HFFc6 (cell line): ENCODE measurements around the gene MBOAT2. TPM values are rescaled to one million over a fixed set of nuclear protein-coding genes. Genes with fewer than 3 reads are reported as not detected.

ENCODE experiments used
- DNase-seq: peaks from one replicate; pipeline ENCODE4 v3.0.0-alpha.2; 2018
- H3K27ac Mint-ChIP-seq: 2 replicates; pipeline ENCODE4 v1.8.0; 2020; ENCODE audit warnings: mild to moderate bottlenecking, mixed read lengths
- H3K27me3 Mint-ChIP-seq: 2 replicates; pipeline ENCODE4 v1.8.0; 2021; ENCODE audit warnings: mild to moderate bottlenecking, moderate library complexity, mixed read lengths; ENCODE audit not compliant: insufficient read depth
- H3K36me3 Mint-ChIP-seq: 2 replicates; pipeline ENCODE4 v1.8.0; 2021; ENCODE audit warnings: low read depth, mixed read lengths
- H3K4me1 Mint-ChIP-seq: 2 replicates; pipeline ENCODE4 v1.8.0; 2020; ENCODE audit warnings: low read depth, mixed read lengths
- H3K4me3 Mint-ChIP-seq: 2 replicates; pipeline ENCODE4 v1.8.0; 2020; ENCODE audit warnings: mild to moderate bottlenecking, moderate library complexity, mixed read lengths
- H3K9me3 Mint-ChIP-seq: 2 replicates; pipeline ENCODE4 v1.8.0; 2020; ENCODE audit warnings: mild to moderate bottlenecking, mixed read lengths
- CTCF ChIP-seq: fragments of 200-600 bp; sonication (generic); IDR thresholded peaks from 2 replicates; pipeline ENCODE4 v1.5.0; 2021; ENCODE audit warnings: antibody characterized with exemption, mild to moderate bottlenecking
- total RNA-seq, 6 experiments: library from RNA; stranded (reverse); fragmentation: NEBNext Ultra II Directional; extraction: Animal tissue kit (Norgen Biotek cat#: 25700); gene quantifications; 2 replicates in 1 of 6; 3 replicates in 5 of 6; pipeline ENCODE4 v1.2.3, GENCODE V29; 2021

MBOAT2 gene
- total RNA-seq, 6 experiments from 2014 or later: 49.8 to 66.2 (median 55.7) TPM

DNA sequence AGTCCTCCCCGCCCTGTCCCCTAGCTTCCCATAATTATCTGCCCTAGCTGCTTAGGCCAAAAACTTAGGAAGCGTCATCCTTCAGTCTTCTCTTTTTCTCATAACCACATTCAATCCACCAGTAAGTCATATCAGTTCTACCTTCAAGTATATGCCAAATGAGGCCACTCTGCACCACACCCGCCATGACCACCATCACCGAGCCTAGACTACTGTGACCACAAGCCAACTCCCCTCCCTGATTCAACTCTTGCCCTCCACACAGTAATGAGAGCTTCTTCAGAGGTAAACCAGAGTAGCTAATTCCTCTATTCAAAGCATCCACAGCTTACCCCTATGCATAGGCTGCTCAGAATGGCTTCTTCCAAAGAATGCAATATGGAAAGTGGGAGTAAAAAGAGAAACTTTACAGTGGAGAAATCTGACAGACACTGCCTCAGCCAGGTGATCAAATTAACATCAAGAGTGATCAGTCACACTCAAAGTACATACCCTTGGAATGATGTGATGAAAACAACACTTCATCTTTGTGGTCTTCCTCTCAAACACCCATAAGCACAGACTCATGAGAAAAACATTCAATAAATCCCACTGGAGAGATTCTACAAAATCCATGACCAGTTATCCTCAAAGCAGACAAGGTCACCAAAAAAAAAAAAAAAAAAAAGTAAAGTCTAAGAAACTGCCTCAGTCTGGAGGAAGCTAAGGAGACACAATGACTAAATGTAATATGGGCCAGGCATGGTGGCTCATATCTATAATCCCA lies 17.7 kb downstream of the MBOAT2 start:
- DNase-seq: peak; percentile 41
- H3K27me3 Mint-ChIP-seq: no peaks in the 10 kb centered on the region
- H3K4me1 Mint-ChIP-seq: peaks cover 77% of the 10 kb centered on the region

GRCh38 chr2:8984855-8985254 lies 18.6 kb downstream of the MBOAT2 start:
- peak overlapping the region; percentile 85; the same call in 1 of the 2 replicates for H3K27ac Mint-ChIP-seq
- DNase-seq: no peak
- no peaks in the 10 kb centered on the region for H3K27me3 Mint-ChIP-seq
- no peaks in the 10 kb centered on the region for H3K36me3 Mint-ChIP-seq
- no peaks in the 10 kb centered on the region for H3K9me3 Mint-ChIP-seq
- no peak for TF ChIP-seq CTCF
- peaks cover 81% of the 10 kb centered on the region for H3K4me1 Mint-ChIP-seq
- peak overlapping the region; percentile 77 for H3K4me3 Mint-ChIP-seq

More for the DNA sequence above, 17.7 kb downstream of the MBOAT2 start:
- Mint-ChIP-seq H3K4me3 (peak overlapping the region; percentile 9; the same call in 1 of the 2 replicates), H3K36me3 (no peaks in the 10 kb centered on the region), H3K9me3 (no peaks in the 10 kb centered on the region), H3K27ac (peak overlapping the region; percentile 64)
- no peak for TF ChIP-seq CTCF

DNA sequence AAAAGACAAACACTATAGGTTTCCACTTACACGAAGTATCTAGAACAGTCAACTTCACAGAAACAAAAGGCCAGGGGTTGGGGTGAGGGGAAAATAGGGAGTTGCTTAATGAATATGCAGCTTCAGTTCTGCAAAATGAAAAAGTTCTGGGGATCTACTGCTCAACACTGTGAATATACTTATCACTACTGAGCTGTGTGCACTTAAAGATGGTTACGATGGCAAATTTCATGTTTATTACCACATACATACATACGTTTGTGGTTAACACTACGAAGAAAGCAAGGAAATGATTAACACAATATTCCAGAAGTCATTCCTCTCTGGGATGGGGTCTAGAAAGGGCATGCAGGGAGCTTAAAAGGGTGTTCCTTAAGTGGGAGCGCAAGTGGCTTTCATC lies 19.3 kb downstream of the MBOAT2 start:
- peak overlapping the region; percentile 85 for H3K27ac Mint-ChIP-seq

DNA sequence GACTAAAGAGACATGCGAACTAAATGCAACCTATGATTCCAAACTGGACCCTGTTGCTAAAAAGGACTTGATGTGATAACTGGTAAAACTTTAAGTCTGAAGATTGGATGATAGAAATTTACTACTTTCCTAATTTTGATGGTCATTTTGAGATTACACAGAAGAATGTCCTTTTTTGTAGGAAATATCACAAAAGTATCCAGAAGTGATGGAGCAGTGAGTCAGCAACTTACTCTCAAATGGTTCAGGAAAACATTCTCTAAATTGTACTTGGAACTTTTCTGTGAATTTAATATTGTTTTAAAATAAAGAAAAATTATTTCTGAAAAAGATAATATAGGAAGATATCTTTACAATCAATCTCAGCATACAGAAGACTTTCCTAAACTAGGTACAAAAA lies 19.9 kb downstream of the MBOAT2 start:
- no peak for TF ChIP-seq CTCF
- peak overlapping the region; percentile 85 for H3K27ac Mint-ChIP-seq
- DNase-seq: no peak

More for the DNA sequence above, 19.3 kb downstream of the MBOAT2 start:
- Mint-ChIP-seq H3K9me3 (no peaks in the 10 kb centered on the region), H3K4me1 (peaks cover 77% of the 10 kb centered on the region), H3K36me3 (no peaks in the 10 kb centered on the region), H3K4me3 (peak overlapping the region; percentile 77), H3K27me3 (no peaks in the 10 kb centered on the region)
- TF ChIP-seq CTCF: no peak
- no peak for DNase-seq

DNA sequence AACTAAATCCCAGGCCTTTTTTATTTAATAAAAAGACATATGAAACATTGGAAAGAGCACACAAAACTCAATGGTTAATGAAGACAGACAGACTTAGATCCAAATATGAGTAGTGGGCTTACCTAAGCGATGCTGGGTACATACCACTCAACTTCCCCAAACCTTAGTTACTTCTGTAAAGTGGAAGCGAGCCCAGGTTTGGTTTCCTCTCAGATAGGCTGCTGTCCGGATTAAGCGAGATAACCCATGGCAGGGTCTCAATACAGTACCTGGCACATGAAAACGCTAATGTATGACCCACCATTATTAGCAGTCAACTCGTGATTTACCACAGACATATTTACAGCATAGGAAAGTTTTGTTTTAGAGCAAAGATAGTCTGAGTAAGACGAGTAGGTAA lies 21.6 kb downstream of the MBOAT2 start:
- no peaks in the 10 kb centered on the region for H3K27me3 Mint-ChIP-seq
- no peaks in the 10 kb centered on the region for H3K36me3 Mint-ChIP-seq
- DNase-seq: no peak
- TF ChIP-seq CTCF: no peak
- H3K4me1 Mint-ChIP-seq: peaks cover 57% of the 10 kb centered on the region
- H3K4me3 Mint-ChIP-seq: no peak overlapping the region
- H3K9me3 Mint-ChIP-seq: no peaks in the 10 kb centered on the region
- no peak overlapping the region for H3K27ac Mint-ChIP-seq

More for the DNA sequence above, 19.9 kb downstream of the MBOAT2 start:
- H3K27me3 Mint-ChIP-seq: no peaks in the 10 kb centered on the region
- H3K4me1 Mint-ChIP-seq: peaks cover 71% of the 10 kb centered on the region
- peak overlapping the region; percentile 77 for H3K4me3 Mint-ChIP-seq
- H3K36me3 Mint-ChIP-seq: no peaks in the 10 kb centered on the region
- H3K9me3 Mint-ChIP-seq: no peaks in the 10 kb centered on the region
